ENCODE data around the gene CCDC107.

The CCDC107 gene

GRCh38 chr9:35697486-35697885 is 39.4 kb downstream of the CCDC107 start:
- peaks cover 69% of the 10 kb centered on the region for H3K36me3 ChIP-seq (ENCODE audit: control insufficient read depth, insufficient read depth, low read length, severe bottlenecking)
- no peak for DNase-seq (ENCODE audit: low read depth)
- no peaks in the 10 kb centered on the region for H3K27me3 ChIP-seq (replicated peaks; ENCODE audit: control insufficient read depth, insufficient read depth, low read length)
- no peaks in the 10 kb centered on the region for H3K9me3 ChIP-seq (ENCODE audit: control insufficient read depth, low read length)
- H3K9ac ChIP-seq (ENCODE audit: low read length): no peak overlapping the region
- H3K4me3 ChIP-seq (ENCODE audit: low read length): no peak overlapping the region
- H3K4me1 ChIP-seq (ENCODE audit: control insufficient read depth, insufficient read depth, low read length): peaks cover 5% of the 10 kb centered on the region

DNA sequence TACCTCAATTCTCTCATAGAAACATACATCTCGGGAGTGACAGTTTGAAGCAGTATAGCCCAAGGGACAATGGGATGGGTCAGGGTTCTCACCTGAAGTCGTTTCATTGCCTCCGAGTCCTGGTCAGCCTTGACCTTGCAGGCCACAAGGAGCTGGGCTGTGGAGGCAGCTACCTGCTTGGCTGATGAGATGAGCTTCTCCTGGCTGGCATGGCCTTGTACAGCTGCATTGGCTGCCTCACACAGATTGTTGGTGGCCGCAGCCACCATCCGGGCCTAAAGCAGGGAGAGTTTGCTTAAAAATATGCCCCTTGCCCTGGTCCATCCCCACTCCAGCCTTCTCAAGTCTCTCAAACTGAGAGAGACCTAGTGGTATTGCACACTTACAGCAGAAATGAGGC is 40.1 kb downstream of the CCDC107 start:
- Histone ChIP-seq H3K27me3 (replicated peaks; ENCODE audit: control insufficient read depth, insufficient read depth, low read length) (no peaks in the 10 kb centered on the region), H3K36me3 (ENCODE audit: control insufficient read depth, insufficient read depth, low read length, severe bottlenecking) (peaks cover 76% of the 10 kb centered on the region), H3K4me3 (ENCODE audit: low read length) (no peak overlapping the region), H3K9me3 (ENCODE audit: control insufficient read depth, low read length) (no peaks in the 10 kb centered on the region), H3K4me1 (ENCODE audit: control insufficient read depth, insufficient read depth, low read length) (peaks cover 5% of the 10 kb centered on the region), H3K9ac (ENCODE audit: low read length) (no peak overlapping the region)
- DNase-seq (ENCODE audit: low read depth): no peak

- Histone ChIP-seq H3K9ac (ENCODE audit: low read length) (no peak overlapping the region), H3K36me3 (ENCODE audit: control insufficient read depth, insufficient read depth, low read length, severe bottlenecking) (peaks cover 94% of the 10 kb centered on the region)
These were observed 41.9 kb downstream of the CCDC107 start for GRCh38 chr9:35700031-35700430.

GRCh38 chr9:35700942-35701341 is 42.9 kb downstream of the CCDC107 start:
- H3K4me1 ChIP-seq (ENCODE audit: control insufficient read depth, insufficient read depth, low read length): no peaks in the 10 kb centered on the region
- no peaks in the 10 kb centered on the region for H3K27me3 ChIP-seq (replicated peaks; ENCODE audit: control insufficient read depth, insufficient read depth, low read length)
- peaks cover 99% of the 10 kb centered on the region for H3K36me3 ChIP-seq (ENCODE audit: control insufficient read depth, insufficient read depth, low read length, severe bottlenecking)
- no peak overlapping the region for H3K4me3 ChIP-seq (ENCODE audit: low read length)
- H3K9ac ChIP-seq (ENCODE audit: low read length): no peak overlapping the region
- DNase-seq (ENCODE audit: low read depth): no peak
- H3K9me3 ChIP-seq (ENCODE audit: control insufficient read depth, low read length): no peaks in the 10 kb centered on the region

More at GRCh38 chr9:35700031-35700430, 41.9 kb downstream of the CCDC107 start:
- Histone ChIP-seq H3K4me1 (ENCODE audit: control insufficient read depth, insufficient read depth, low read length) (peaks cover 2% of the 10 kb centered on the region), H3K27me3 (replicated peaks; ENCODE audit: control insufficient read depth, insufficient read depth, low read length) (no peaks in the 10 kb centered on the region), H3K9me3 (ENCODE audit: control insufficient read depth, low read length) (no peaks in the 10 kb centered on the region), H3K4me3 (ENCODE audit: low read length) (no peak overlapping the region)
- DNase-seq (ENCODE audit: low read depth): no peak

DNA sequence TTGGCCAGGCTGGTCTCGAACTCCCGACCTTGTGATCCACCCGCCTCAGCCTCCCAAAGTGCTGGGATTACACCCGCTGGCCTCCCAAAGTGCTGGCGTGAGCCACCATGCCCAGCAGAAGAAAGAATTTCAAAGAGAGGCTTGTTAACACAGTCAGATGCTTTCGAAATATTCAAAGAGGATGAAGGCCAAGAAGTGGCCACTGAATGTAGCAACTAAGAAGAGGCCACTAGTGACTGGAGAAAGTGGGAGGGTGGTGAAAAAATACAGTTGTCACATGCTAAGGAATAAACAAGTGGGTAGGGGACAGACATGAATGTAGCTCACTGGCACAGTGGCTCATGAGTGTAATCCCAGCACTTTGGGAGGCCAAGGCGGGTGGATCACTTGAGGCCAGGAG is 44.6 kb downstream of the CCDC107 start:
- Histone ChIP-seq H3K9me3 (ENCODE audit: control insufficient read depth, low read length) (no peaks in the 10 kb centered on the region), H3K36me3 (ENCODE audit: control insufficient read depth, insufficient read depth, low read length, severe bottlenecking) (peaks cover 99% of the 10 kb centered on the region), H3K9ac (ENCODE audit: low read length) (no peak overlapping the region), H3K4me1 (ENCODE audit: control insufficient read depth, insufficient read depth, low read length) (no peaks in the 10 kb centered on the region), H3K4me3 (ENCODE audit: low read length) (no peak overlapping the region), H3K27me3 (replicated peaks; ENCODE audit: control insufficient read depth, insufficient read depth, low read length) (no peaks in the 10 kb centered on the region)
- DNase-seq (ENCODE audit: low read depth): no peak

GRCh38 chr9:35703906-35704672 is 46.0 kb downstream of the CCDC107 start:
- Histone ChIP-seq H3K4me1 (ENCODE audit: control insufficient read depth, insufficient read depth, low read length) (no peaks in the 10 kb centered on the region), H3K36me3 (ENCODE audit: control insufficient read depth, insufficient read depth, low read length, severe bottlenecking) (peaks cover 99% of the 10 kb centered on the region), H3K9ac (ENCODE audit: low read length) (no peak overlapping the region), H3K4me3 (ENCODE audit: low read length) (no peak overlapping the region), H3K27me3 (replicated peaks; ENCODE audit: control insufficient read depth, insufficient read depth, low read length) (no peaks in the 10 kb centered on the region), H3K9me3 (ENCODE audit: control insufficient read depth, low read length) (no peaks in the 10 kb centered on the region)
- no peak for DNase-seq (ENCODE audit: low read depth)

- Histone ChIP-seq H3K4me3 (ENCODE audit: low read length) (no peak overlapping the region), H3K9ac (ENCODE audit: low read length) (no peak overlapping the region), H3K4me1 (ENCODE audit: control insufficient read depth, insufficient read depth, low read length) (no peaks in the 10 kb centered on the region), H3K27me3 (replicated peaks; ENCODE audit: control insufficient read depth, insufficient read depth, low read length) (no peaks in the 10 kb centered on the region), H3K36me3 (ENCODE audit: control insufficient read depth, insufficient read depth, low read length, severe bottlenecking) (peaks cover 94% of the 10 kb centered on the region), H3K9me3 (ENCODE audit: control insufficient read depth, low read length) (no peaks in the 10 kb centered on the region)
- no peak for DNase-seq (ENCODE audit: low read depth)
These were observed 47.3 kb downstream of the CCDC107 start for GRCh38 chr9:35705372-35705771.

DNA sequence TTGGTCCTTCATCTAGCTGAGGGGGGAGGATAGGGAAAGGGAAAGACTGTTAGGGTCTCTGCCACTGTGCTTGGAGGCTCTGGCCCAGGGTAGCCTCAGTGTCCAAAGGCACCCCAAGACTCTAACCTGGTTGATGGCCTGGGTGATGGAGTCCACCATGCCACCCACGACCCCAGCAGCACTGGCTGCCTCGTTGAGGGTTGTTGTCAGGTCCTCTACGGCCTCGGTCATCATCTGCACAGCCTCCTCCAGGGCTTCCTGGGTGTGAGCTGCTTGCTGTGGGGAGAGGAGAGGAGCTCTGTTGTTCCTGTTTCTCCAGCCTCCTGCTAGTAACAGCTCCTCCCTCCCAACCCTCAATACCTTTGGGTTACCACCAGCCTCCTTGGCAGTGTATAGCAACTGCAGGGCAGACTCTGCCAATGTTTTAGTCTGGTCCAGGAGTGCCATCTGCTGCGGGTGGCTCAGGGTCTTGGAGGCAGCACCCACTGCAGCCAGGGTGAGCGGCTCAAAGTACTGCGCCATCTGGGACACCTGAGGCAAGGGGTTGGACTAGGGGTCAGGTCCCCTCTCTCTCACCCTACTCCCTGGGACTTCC is 47.8 kb downstream of the CCDC107 start:
- no peak for DNase-seq (ENCODE audit: low read depth)
- Histone ChIP-seq H3K36me3 (ENCODE audit: control insufficient read depth, insufficient read depth, low read length, severe bottlenecking) (peaks cover 94% of the 10 kb centered on the region), H3K9me3 (ENCODE audit: control insufficient read depth, low read length) (no peaks in the 10 kb centered on the region), H3K4me3 (ENCODE audit: low read length) (no peak overlapping the region), H3K4me1 (ENCODE audit: control insufficient read depth, insufficient read depth, low read length) (no peaks in the 10 kb centered on the region), H3K27me3 (replicated peaks; ENCODE audit: control insufficient read depth, insufficient read depth, low read length) (no peaks in the 10 kb centered on the region), H3K9ac (ENCODE audit: low read length) (no peak overlapping the region)

- no peak overlapping the region for H3K4me3 ChIP-seq (ENCODE audit: low read length)
- H3K36me3 ChIP-seq (ENCODE audit: control insufficient read depth, insufficient read depth, low read length, severe bottlenecking): peaks cover 94% of the 10 kb centered on the region
- DNase-seq (ENCODE audit: low read depth): no peak
- no peaks in the 10 kb centered on the region for H3K27me3 ChIP-seq (replicated peaks; ENCODE audit: control insufficient read depth, insufficient read depth, low read length)
- no peaks in the 10 kb centered on the region for H3K9me3 ChIP-seq (ENCODE audit: control insufficient read depth, low read length)
- H3K9ac ChIP-seq (ENCODE audit: low read length): no peak overlapping the region
- no peaks in the 10 kb centered on the region for H3K4me1 ChIP-seq (ENCODE audit: control insufficient read depth, insufficient read depth, low read length)
These were observed 48.9 kb downstream of the CCDC107 start for GRCh38 chr9:35706951-35707350.

GRCh38 chr9:35708146-35708545 is 50.1 kb downstream of the CCDC107 start:
- Histone ChIP-seq H3K36me3 (ENCODE audit: control insufficient read depth, insufficient read depth, low read length, severe bottlenecking) (peaks cover 96% of the 10 kb centered on the region), H3K4me3 (ENCODE audit: low read length) (no peak overlapping the region), H3K4me1 (ENCODE audit: control insufficient read depth, insufficient read depth, low read length) (no peaks in the 10 kb centered on the region), H3K9me3 (ENCODE audit: control insufficient read depth, low read length) (no peaks in the 10 kb centered on the region), H3K9ac (ENCODE audit: low read length) (no peak overlapping the region), H3K27me3 (replicated peaks; ENCODE audit: control insufficient read depth, insufficient read depth, low read length) (no peaks in the 10 kb centered on the region)
- DNase-seq (ENCODE audit: low read depth): no peak

GRCh38 chr9:35710818-35711500 is 52.9 kb downstream of the CCDC107 start:
- peaks cover 96% of the 10 kb centered on the region for H3K36me3 ChIP-seq (ENCODE audit: control insufficient read depth, insufficient read depth, low read length, severe bottlenecking)
- no peak overlapping the region for H3K4me3 ChIP-seq (ENCODE audit: low read length)
- H3K9me3 ChIP-seq (ENCODE audit: control insufficient read depth, low read length): no peaks in the 10 kb centered on the region
- no peak for DNase-seq (ENCODE audit: low read depth)
- no peak overlapping the region for H3K9ac ChIP-seq (ENCODE audit: low read length)
- H3K27me3 ChIP-seq (replicated peaks; ENCODE audit: control insufficient read depth, insufficient read depth, low read length): no peaks in the 10 kb centered on the region
- no peaks in the 10 kb centered on the region for H3K4me1 ChIP-seq (ENCODE audit: control insufficient read depth, insufficient read depth, low read length)
